BE2C (cell line): ENCODE measurements around the gene VSX1.

Experiments
- DNase-seq: peaks from one replicate; pipeline ENCODE4 v3.0.0-alpha.2; 2020
- H3K27me3 ChIP-seq: fragments of 250-450 bp; sonication (Bioruptor Pico); 2 replicates; pipeline ENCODE4 v1.5.1; 2020; ENCODE audit warnings: mild to moderate bottlenecking
- H3K36me3 ChIP-seq: fragments of 250-450 bp; sonication (Bioruptor Pico); 2 replicates; pipeline ENCODE4 v1.5.1; 2020; ENCODE audit warnings: mild to moderate bottlenecking
- H3K4me1 ChIP-seq: fragments of 250-450 bp; sonication (Bioruptor Pico); 2 replicates; pipeline ENCODE4 v1.5.1; 2020
- H3K4me3 ChIP-seq: 2 replicates; pipeline ENCODE4 v1.5.1; 2011; ENCODE audit warnings: low read depth, low read length
- H3K9me3 ChIP-seq: fragments of 250-450 bp; sonication (Bioruptor Pico); 2 replicates; pipeline ENCODE4 v1.5.1; 2020
- CTCF ChIP-seq: IDR thresholded peaks from 2 replicates; pipeline ENCODE4 v1.5.1; 2012; ENCODE audit warnings: mild to moderate bottlenecking, low read depth, low read length

The VSX1 gene

DNA sequence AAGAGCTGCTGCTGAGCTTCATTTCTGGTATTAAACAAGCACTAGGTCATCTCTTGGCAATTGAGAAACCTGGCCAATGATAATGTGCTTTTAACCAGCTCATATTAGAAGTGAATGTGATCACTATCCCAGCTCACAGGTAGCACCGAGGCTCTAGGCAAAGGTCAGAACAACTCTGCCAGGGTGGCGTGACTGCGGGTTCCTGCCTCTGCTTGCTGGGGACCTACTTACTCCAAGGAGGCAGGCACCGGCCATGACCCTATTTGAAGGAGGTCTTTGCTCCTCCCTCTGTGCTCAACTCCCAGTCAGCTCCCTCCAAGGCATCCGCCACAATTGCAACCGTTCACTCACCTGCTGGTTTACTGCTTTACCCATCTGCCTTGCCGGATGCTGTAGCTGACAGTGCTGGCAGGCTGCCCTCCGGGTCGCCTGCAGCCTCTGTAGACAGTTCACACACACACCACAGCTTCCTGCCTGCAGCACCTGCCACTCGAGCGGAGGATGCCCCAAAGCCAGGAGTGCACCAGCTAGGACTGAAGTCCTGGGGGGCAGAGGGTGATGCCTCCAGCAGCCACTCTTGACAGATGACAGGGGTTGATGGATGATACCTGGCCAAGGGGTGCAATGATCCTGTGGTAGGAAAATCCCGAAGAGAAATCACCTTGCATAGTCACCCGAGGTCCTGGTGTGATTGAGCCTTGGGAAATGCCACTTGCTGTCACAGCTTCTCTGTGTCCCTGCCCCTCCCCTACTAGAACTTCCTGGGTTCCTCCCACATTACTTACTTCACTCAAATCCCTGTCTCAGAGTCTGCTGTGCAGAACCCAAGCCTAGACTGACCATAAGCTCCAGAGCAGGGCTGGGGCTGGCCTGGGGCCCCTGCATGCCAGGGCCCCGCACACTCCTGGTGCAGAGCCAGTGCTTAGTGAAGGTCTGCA, 8.8 kb upstream of the VSX1 start:
- no peaks in the 10 kb centered on the region for H3K4me1 ChIP-seq
- TF ChIP-seq CTCF, result no peak
- H3K9me3 ChIP-seq, result no peaks in the 10 kb centered on the region
- no peak overlapping the region for H3K4me3 ChIP-seq
- peaks cover 8% of the 10 kb centered on the region for H3K27me3 ChIP-seq
- H3K36me3 ChIP-seq, result no peaks in the 10 kb centered on the region
- no peak for DNase-seq

DNA sequence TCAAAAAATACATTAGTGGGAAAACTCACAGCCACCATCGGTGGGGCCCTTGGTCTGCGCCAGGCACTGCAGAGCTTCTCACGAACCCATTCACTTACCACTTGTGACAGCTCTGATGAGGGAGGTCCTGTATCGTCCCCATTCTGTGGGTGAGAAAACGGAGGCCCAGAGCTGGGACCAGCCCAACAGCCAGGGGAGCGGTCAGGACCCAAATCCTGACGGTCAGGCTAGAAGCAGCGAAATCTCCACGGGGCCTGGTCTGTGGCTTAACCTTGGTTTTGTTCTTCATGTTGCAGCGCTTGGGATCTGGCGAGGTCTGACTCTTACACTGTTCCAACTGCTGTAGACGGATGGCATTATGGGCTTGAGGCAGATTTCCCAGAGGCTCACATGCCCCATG, 7.7 kb upstream of the VSX1 start:
- no peak for DNase-seq
- Histone ChIP-seq H3K4me1 (no peaks in the 10 kb centered on the region), H3K27me3 (peaks cover 19% of the 10 kb centered on the region)

DNA sequence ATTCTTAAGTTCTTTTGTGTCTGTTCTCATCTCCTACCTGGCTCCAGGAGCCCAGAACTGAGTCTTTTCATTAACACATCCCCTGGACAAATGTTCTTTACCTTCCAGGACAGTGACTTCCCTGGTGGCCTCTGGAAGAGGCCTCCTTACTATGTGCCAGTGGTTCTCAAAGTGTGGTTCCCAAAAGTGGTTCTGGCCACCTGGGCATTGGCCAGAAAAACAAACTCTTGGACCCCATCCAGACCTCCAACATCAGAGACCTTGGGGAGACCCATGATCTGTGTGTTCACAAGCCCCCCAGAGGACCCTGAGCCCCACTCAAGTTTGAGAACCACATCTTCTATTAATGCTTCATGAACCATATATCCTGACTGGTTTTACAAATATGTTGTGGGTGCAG, 7.2 kb upstream of the VSX1 start:
- no peaks in the 10 kb centered on the region for H3K36me3 ChIP-seq
- H3K27me3 ChIP-seq, result peaks cover 24% of the 10 kb centered on the region
- DNase-seq, result no peak
- H3K4me1 ChIP-seq, result no peaks in the 10 kb centered on the region
- no peak overlapping the region for H3K4me3 ChIP-seq
- TF ChIP-seq CTCF, result no peak
- no peaks in the 10 kb centered on the region for H3K9me3 ChIP-seq

More for the DNA sequence above, 7.7 kb upstream of the VSX1 start:
- no peak for TF ChIP-seq CTCF
- no peaks in the 10 kb centered on the region for H3K36me3 ChIP-seq
- H3K4me3 ChIP-seq, result no peak overlapping the region
- H3K9me3 ChIP-seq, result no peaks in the 10 kb centered on the region

- TF ChIP-seq CTCF, result no peak
- no peaks in the 10 kb centered on the region for H3K9me3 ChIP-seq
- H3K27me3 ChIP-seq, result peaks cover 32% of the 10 kb centered on the region
- H3K4me3 ChIP-seq, result no peak overlapping the region
- no peak for DNase-seq
- H3K36me3 ChIP-seq, result no peaks in the 10 kb centered on the region
- H3K4me1 ChIP-seq, result no peaks in the 10 kb centered on the region
Measured at GRCh38 chr20:25088267-25088666, 6.3 kb upstream of the VSX1 start.

GRCh38 chr20:25087186-25087929, 5.4 kb upstream of the VSX1 start:
- no peak for TF ChIP-seq CTCF
- DNase-seq, result no peak
- peaks cover 42% of the 10 kb centered on the region for H3K27me3 ChIP-seq
- H3K4me1 ChIP-seq, result no peaks in the 10 kb centered on the region
- H3K36me3 ChIP-seq, result no peaks in the 10 kb centered on the region
- H3K9me3 ChIP-seq, result no peaks in the 10 kb centered on the region
- H3K4me3 ChIP-seq, result no peak overlapping the region
